ENCODE results near the gene SVIL.
"Not testable (repeated sequence)": the region's sequence is repeated elsewhere in the genome, so short reads cannot be mapped to it uniquely, and the experiment has no call there.

The SVIL gene

GRCh38 chr10:29648114-29648982, 13.6 kb upstream of the SVIL start:
- FAIRE-seq: no peak

- no peak for FAIRE-seq
These were observed 12.7 kb upstream of the SVIL start for GRCh38 chr10:29647478-29647877.

- no peak for FAIRE-seq
These were observed 12.2 kb upstream of the SVIL start for GRCh38 chr10:29646960-29647461.

- FAIRE-seq: no peak
These were observed 11.6 kb upstream of the SVIL start for GRCh38 chr10:29646238-29646902.

- FAIRE-seq: no peak
These were observed 9.2 kb upstream of the SVIL start for GRCh38 chr10:29643771-29644501.

- FAIRE-seq: no peak
These were observed 8.2 kb upstream of the SVIL start for GRCh38 chr10:29642990-29643389.

GRCh38 chr10:29637537-29637936, 2.8 kb upstream of the SVIL start:
- no peak for FAIRE-seq

- FAIRE-seq: no peak
These were observed 1.4 kb upstream of the SVIL start for GRCh38 chr10:29636178-29636577.

- no peak for FAIRE-seq
These were observed 957 bp upstream of the SVIL start for GRCh38 chr10:29635711-29636144.

GRCh38 chr10:29634105-29634504, 666 bp downstream of the SVIL start:
- FAIRE-seq: no peak

GRCh38 chr10:29631049-29631339, 3.8 kb downstream of the SVIL start:
- FAIRE-seq: no peak

GRCh38 chr10:29630205-29631048, 4.3 kb downstream of the SVIL start:
- FAIRE-seq: no peak

- FAIRE-seq: no peak
These were observed 5.8 kb downstream of the SVIL start for GRCh38 chr10:29628912-29629526.

- no peak for FAIRE-seq
These were observed 6.5 kb downstream of the SVIL start for GRCh38 chr10:29628311-29628710.

GRCh38 chr10:29627201-29628132, 7.3 kb downstream of the SVIL start:
- FAIRE-seq: no peak

- FAIRE-seq: not testable (repeated sequence)
These were observed 10.4 kb downstream of the SVIL start for GRCh38 chr10:29624357-29624756.

GRCh38 chr10:29623797-29624196, 11.0 kb downstream of the SVIL start:
- FAIRE-seq: no peak

- no peak for FAIRE-seq
These were observed 12.3 kb downstream of the SVIL start for GRCh38 chr10:29622382-29622922.

GRCh38 chr10:29621161-29621560, 13.6 kb downstream of the SVIL start:
- FAIRE-seq: no peak

GRCh38 chr10:29620112-29620690, 14.6 kb downstream of the SVIL start:
- FAIRE-seq: no peak

Data from islet of Langerhans (tissue), 1 donor.